ACHN (cell line): Measurements from ENCODE around the gene FMO2.

ENCODE experiments used
- DNase-seq: peaks from one replicate; pipeline ENCODE4 v3.0.0-alpha.2; 2015
- in situ Hi-C: cut with HindIII; loops from 2 replicates; pipeline ENCODE4 v1.10.0; 2017; ENCODE audit warnings: low sequenced_read_pairs, low pct_ligation_motif_present, low pct_unique_long_range_greater_than_20kb

Gene FMO2

GRCh38 chr1:171248841-171249240 is 63.7 kb downstream of the FMO2 start:
- no peak for DNase-seq
- in situ Hi-C loops, result no loop called here

DNA sequence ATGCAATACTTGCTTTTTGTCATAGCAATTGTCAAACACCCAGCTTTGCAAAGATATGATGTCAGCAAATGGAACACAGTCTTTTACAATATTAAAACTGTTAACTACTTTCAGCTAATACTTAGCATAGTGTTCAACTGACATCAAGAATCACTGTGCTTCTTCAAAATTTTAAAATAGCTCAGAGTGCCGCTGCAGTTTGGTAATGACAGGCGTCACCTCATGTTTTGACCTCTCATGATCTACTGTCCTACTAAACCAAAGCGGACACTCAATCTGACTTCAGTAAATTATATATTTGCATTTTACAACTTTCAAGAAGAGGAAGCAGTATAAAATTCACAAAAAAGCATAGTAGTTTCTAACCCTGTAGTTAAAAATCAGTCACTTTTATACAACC is 65.2 kb downstream of the FMO2 start:
- in situ Hi-C loops, result no loop called here
- DNase-seq, result no peak

DNA sequence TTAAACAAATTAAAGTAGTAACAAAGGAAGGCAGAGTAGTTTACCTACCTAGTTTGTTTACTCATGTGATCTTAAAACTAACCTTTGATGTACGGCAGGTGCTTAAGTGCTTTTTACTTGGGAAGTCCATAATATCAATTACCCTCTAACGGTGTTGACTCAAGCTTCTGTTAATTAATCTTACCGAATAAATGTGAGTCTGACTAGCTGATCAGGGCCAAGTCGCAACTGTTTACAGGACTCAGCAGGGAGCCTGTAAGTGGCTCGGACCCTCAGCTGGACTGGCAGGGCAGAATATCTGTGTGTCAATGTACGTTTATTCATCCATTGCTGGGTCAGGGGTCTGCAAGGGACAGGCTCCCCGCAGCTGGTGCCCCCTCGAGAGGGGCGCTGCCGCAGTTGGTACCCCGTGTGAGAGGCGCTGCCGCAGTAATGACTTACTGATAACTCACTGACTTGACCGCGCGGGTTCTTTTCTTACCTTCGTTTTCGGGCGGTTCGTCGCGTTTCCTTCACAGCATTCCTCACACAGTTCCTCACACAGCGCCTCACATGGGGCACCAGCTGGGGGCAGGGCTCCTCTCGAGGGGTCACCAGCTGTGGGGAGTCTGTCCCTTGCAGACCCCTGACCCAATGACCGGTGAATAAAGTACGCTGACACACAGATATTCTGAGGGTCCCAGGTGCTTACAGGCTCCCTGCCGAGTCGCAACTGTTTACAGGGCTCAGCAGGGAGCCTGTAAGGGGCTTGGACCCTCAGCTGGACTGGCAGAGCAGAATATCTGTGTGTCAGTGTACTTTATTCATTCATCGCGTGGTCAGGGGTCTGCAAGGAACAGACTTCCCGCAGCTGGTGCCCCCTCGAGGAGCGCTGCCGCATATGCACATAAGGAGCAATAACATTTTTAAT is 66.2 kb downstream of the FMO2 start:
- peak; percentile 37 for DNase-seq
- in situ Hi-C loops, result no loop called here

GRCh38 chr1:171251952-171252300 is 66.8 kb downstream of the FMO2 start:
- DNase-seq, result no peak
- in situ Hi-C loops, result no loop called here

- no peak for DNase-seq
- in situ Hi-C loops, result no loop called here
Observed at GRCh38 chr1:171252482-171252881, 67.4 kb downstream of the FMO2 start.

DNA sequence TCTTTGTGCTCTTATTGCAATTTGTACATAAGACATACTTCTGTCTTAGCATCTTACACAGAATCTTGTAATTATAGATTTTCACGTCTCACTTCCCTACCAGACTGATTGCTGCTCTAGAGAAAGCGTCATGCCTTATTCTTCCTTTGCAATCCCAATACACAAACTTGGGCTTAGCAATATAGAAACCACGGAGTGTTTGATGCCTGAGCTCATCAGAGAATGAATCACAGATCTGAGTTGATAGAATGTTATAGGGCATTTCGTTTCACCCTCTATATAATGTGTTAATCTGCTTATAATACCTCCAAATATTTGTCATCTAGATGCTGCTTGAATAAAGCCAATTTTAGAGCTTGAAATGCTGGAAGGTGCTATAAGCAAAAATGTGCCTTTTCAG is 69.8 kb downstream of the FMO2 start:
- in situ Hi-C loops, result no loop called here
- DNase-seq, result no peak

GRCh38 chr1:171256940-171257606 is 72.0 kb downstream of the FMO2 start:
- in situ Hi-C loops, result no loop called here
- no peak for DNase-seq

- DNase-seq, result no peak
- in situ Hi-C loops, result no loop called here
Observed at GRCh38 chr1:171257607-171258076, 72.5 kb downstream of the FMO2 start.

DNA sequence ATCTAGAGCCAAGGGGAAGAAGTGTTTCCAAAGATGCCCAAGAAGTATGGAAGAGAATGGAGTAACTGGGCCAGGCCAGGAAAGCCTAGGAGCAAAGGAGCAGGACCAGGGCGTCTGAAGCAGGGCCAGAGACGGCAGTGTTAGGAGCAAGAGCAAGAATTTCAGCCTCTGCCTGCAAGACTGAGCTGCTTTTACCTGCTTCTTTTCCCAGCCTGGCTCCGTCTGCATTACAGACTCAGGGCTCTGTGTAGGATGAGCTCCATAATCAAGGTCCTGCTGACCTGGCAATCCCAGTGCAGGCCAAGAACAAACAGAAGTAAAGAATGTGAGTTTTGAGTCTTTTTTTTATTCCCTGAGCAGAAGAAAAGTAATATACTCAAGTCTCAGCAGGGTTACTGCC is 73.3 kb downstream of the FMO2 start:
- in situ Hi-C loops, result no loop called here
- no peak for DNase-seq

- in situ Hi-C loops, result no loop called here
- DNase-seq, result no peak
Observed at GRCh38 chr1:171258943-171259342, 73.8 kb downstream of the FMO2 start.
